Measurements from ENCODE around the gene APOB. TPM values are rescaled to one million over a fixed set of nuclear protein-coding genes. Genes with fewer than 3 reads are reported as not detected.
A peak's percentile ranks its signal among the peaks of the same experiment; 100 is the strongest.

The APOB gene
- total RNA-seq (ENCODE audit: unreplicated experiment), result 15.9 TPM
- long read RNA-seq, partial matches to known transcripts, result 2 of 2 reads
- long read RNA-seq, other reads (novel, unspliced or antisense), result 0 of 2 reads

- peaks cover 28% of the 10 kb centered on the region for H3K4me1 Mint-ChIP-seq (ENCODE audit: unreplicated experiment)
- peaks cover 8% of the 10 kb centered on the region for H3K36me3 Mint-ChIP-seq (ENCODE audit: low read depth, unreplicated experiment)
- peak; percentile 51 for DNase-seq (ENCODE audit: low spot score)
- H3K4me3 Mint-ChIP-seq (ENCODE audit: unreplicated experiment), result peak within 1 kb of the TSS; percentile 68
- H3K9me3 Mint-ChIP-seq (ENCODE audit: unreplicated experiment), result no peaks in the 10 kb centered on the region
- peaks cover 8% of the 10 kb centered on the region for H3K27me3 Mint-ChIP-seq (ENCODE audit: unreplicated experiment)
- TF ChIP-seq CTCF (IDR thresholded peaks at IDR 0.05; ENCODE audit: unreplicated experiment), result no peak
- H3K27ac Mint-ChIP-seq (ENCODE audit: unreplicated experiment), result peak within 1 kb of the TSS; percentile 85
Observed at GRCh38 chr2:21043744-21044532, at the start of gene APOB. TSS of gene APOB (minus strand) at chr2:21044073. CDS start at chr2:21043945, 128 bp downstream.

GRCh38 chr2:21092308-21092869 lies 48.5 kb upstream of the APOB start:
- Mint-ChIP-seq H3K36me3 (ENCODE audit: low read depth, unreplicated experiment) (no peaks in the 10 kb centered on the region), H3K4me3 (ENCODE audit: unreplicated experiment) (no peak overlapping the region), H3K4me1 (ENCODE audit: unreplicated experiment) (no peaks in the 10 kb centered on the region), H3K27me3 (ENCODE audit: unreplicated experiment) (no peaks in the 10 kb centered on the region), H3K9me3 (ENCODE audit: unreplicated experiment) (no peaks in the 10 kb centered on the region), H3K27ac (ENCODE audit: unreplicated experiment) (no peak overlapping the region)
- DNase-seq (ENCODE audit: low spot score), result no peak
- TF ChIP-seq CTCF (IDR thresholded peaks at IDR 0.05; ENCODE audit: unreplicated experiment), result no peak

- Mint-ChIP-seq H3K36me3 (ENCODE audit: low read depth, unreplicated experiment) (no peaks in the 10 kb centered on the region), H3K4me3 (ENCODE audit: unreplicated experiment) (no peak overlapping the region), H3K27me3 (ENCODE audit: unreplicated experiment) (no peaks in the 10 kb centered on the region), H3K9me3 (ENCODE audit: unreplicated experiment) (no peaks in the 10 kb centered on the region), H3K27ac (ENCODE audit: unreplicated experiment) (no peak overlapping the region), H3K4me1 (ENCODE audit: unreplicated experiment) (no peaks in the 10 kb centered on the region)
- TF ChIP-seq CTCF (IDR thresholded peaks at IDR 0.05; ENCODE audit: unreplicated experiment), result no peak
- DNase-seq (ENCODE audit: low spot score), result no peak
Observed at GRCh38 chr2:21084401-21084800, 40.5 kb upstream of the APOB start.

GRCh38 chr2:21083482-21083881 lies 39.6 kb upstream of the APOB start:
- no peaks in the 10 kb centered on the region for H3K4me1 Mint-ChIP-seq (ENCODE audit: unreplicated experiment)
- no peak overlapping the region for H3K27ac Mint-ChIP-seq (ENCODE audit: unreplicated experiment)
- TF ChIP-seq CTCF (IDR thresholded peaks at IDR 0.05; ENCODE audit: unreplicated experiment), result no peak
- no peak for DNase-seq (ENCODE audit: low spot score)
- H3K36me3 Mint-ChIP-seq (ENCODE audit: low read depth, unreplicated experiment), result no peaks in the 10 kb centered on the region
- no peaks in the 10 kb centered on the region for H3K27me3 Mint-ChIP-seq (ENCODE audit: unreplicated experiment)
- H3K4me3 Mint-ChIP-seq (ENCODE audit: unreplicated experiment), result no peak overlapping the region
- H3K9me3 Mint-ChIP-seq (ENCODE audit: unreplicated experiment), result no peaks in the 10 kb centered on the region

GRCh38 chr2:21078296-21078695 lies 34.4 kb upstream of the APOB start:
- Mint-ChIP-seq H3K9me3 (ENCODE audit: unreplicated experiment) (no peaks in the 10 kb centered on the region), H3K4me1 (ENCODE audit: unreplicated experiment) (peaks cover under 1% of the 10 kb centered on the region), H3K4me3 (ENCODE audit: unreplicated experiment) (no peak overlapping the region), H3K36me3 (ENCODE audit: low read depth, unreplicated experiment) (no peaks in the 10 kb centered on the region), H3K27me3 (ENCODE audit: unreplicated experiment) (no peaks in the 10 kb centered on the region), H3K27ac (ENCODE audit: unreplicated experiment) (no peak overlapping the region)
- TF ChIP-seq CTCF (IDR thresholded peaks at IDR 0.05; ENCODE audit: unreplicated experiment), result no peak
- no peak for DNase-seq (ENCODE audit: low spot score)
